ENCODE measurements around the gene GNPDA1.

- TF ChIP-seq POLR2A (IDR thresholded peaks at IDR 0.05) = no peak
- no peak for TF ChIP-seq CTCF (IDR thresholded peaks at IDR 0.05)
Measured at GRCh38 chr5:142040285-142040684, 27.5 kb upstream of the GNPDA1 start.
